Measurements from ENCODE around the gene ELOB. TPM values are rescaled to one million over a fixed set of nuclear protein-coding genes. Genes with fewer than 3 reads are reported as not detected.

Gene ELOB
- total RNA-seq, 1 donor from 2014 or later: 530 TPM

GRCh38 chr16:2748757-2749455, 28.2 kb downstream of the ELOB start:
- Histone ChIP-seq H3K27ac (no peak overlapping the region), H3K9me3 (no peaks in the 10 kb centered on the region), H3K4me3 (no peak overlapping the region), H3K4me1 (peaks cover 15% of the 10 kb centered on the region), H3K27me3 (no peaks in the 10 kb centered on the region), H3K36me3 (no peaks in the 10 kb centered on the region)
- TF ChIP-seq POLR2A (IDR thresholded peaks at IDR 0.05) (no peak), CTCF (IDR thresholded peaks at IDR 0.05) (no peak), POLR2AphosphoS5 (IDR thresholded peaks at IDR 0.05; ENCODE audit: insufficient read depth in 1 of 2, low read depth in 1 of 2) (no peak)
- intact Hi-C loops (cut with DNase I): no loop called here
- DNase-seq (ENCODE audit: extremely low spot score in 2 of 2): no peak

- Histone ChIP-seq H3K36me3 (no peaks in the 10 kb centered on the region), H3K27me3 (no peaks in the 10 kb centered on the region), H3K4me3 (no peak overlapping the region), H3K27ac (no peak overlapping the region), H3K9me3 (no peaks in the 10 kb centered on the region), H3K4me1 (no peaks in the 10 kb centered on the region)
- DNase-seq (ENCODE audit: extremely low spot score in 2 of 2): no peak
- TF ChIP-seq CTCF (IDR thresholded peaks at IDR 0.05) (no peak), POLR2AphosphoS5 (IDR thresholded peaks at IDR 0.05; ENCODE audit: insufficient read depth in 1 of 2, low read depth in 1 of 2) (no peak), POLR2A (IDR thresholded peaks at IDR 0.05) (no peak)
- intact Hi-C loops (cut with DNase I): no loop called here
Measured at GRCh38 chr16:2745961-2746360, 31.1 kb downstream of the ELOB start.

- H3K36me3 ChIP-seq: no peaks in the 10 kb centered on the region
- intact Hi-C loops (cut with DNase I): no loop called here
- TF ChIP-seq POLR2AphosphoS5 (IDR thresholded peaks at IDR 0.05; ENCODE audit: insufficient read depth in 1 of 2, low read depth in 1 of 2) (no peak), POLR2A (IDR thresholded peaks at IDR 0.05) (no peak), CTCF (IDR thresholded peaks at IDR 0.05) (no peak)
- no peaks in the 10 kb centered on the region for H3K9me3 ChIP-seq
- no peak overlapping the region for H3K27ac ChIP-seq
- no peaks in the 10 kb centered on the region for H3K4me1 ChIP-seq
- no peak for DNase-seq (ENCODE audit: extremely low spot score in 2 of 2)
- H3K4me3 ChIP-seq: no peak overlapping the region
- no peaks in the 10 kb centered on the region for H3K27me3 ChIP-seq
Measured at GRCh38 chr16:2745116-2745890, 31.8 kb downstream of the ELOB start.

- no peak for TF ChIP-seq POLR2A (IDR thresholded peaks at IDR 0.05)
- TF ChIP-seq CTCF (IDR thresholded peaks at IDR 0.05): no peak
- TF ChIP-seq POLR2AphosphoS5 (IDR thresholded peaks at IDR 0.05; ENCODE audit: insufficient read depth in 1 of 2, low read depth in 1 of 2): no peak
- intact Hi-C loops (cut with DNase I): no loop called here
- no peak overlapping the region for H3K4me3 ChIP-seq
Measured at GRCh38 chr16:2744711-2745110, 32.4 kb downstream of the ELOB start.

More at GRCh38 chr16:2744711-2745110, 32.4 kb downstream of the ELOB start:
- Histone ChIP-seq H3K27me3 (no peaks in the 10 kb centered on the region), H3K27ac (no peak overlapping the region), H3K36me3 (no peaks in the 10 kb centered on the region), H3K4me1 (no peaks in the 10 kb centered on the region), H3K9me3 (no peaks in the 10 kb centered on the region)
- DNase-seq (ENCODE audit: extremely low spot score in 2 of 2): no peak
